DOHH2 (cell line): ENCODE results near the gene C19orf53.
A peak's percentile ranks its signal among the peaks of the same experiment; 100 is the strongest.
"Not testable (repeated sequence)": the region's sequence is repeated elsewhere in the genome, so short reads cannot be mapped to it uniquely, and the experiment has no call there.

Source experiments
- H3F3A ChIP-seq: fragments of 200-600 bp; sonication (generic), shearing (Covaris generic); 2 replicates; pipeline ENCODE4 v1.6.0; 2016; ENCODE audit warnings: antibody characterized with exemption, mild to moderate bottlenecking; ENCODE audit not compliant: control insufficient read depth, insufficient read depth
- H3K27ac ChIP-seq: fragments of 200-600 bp; sonication (generic); 2 replicates; pipeline ENCODE4 v1.5.1; 2014; ENCODE audit warnings: low read depth, mild to moderate bottlenecking, low read length, moderate library complexity
- H3K27me3 ChIP-seq: fragments of 200-600 bp; sonication (generic); 2 replicates; pipeline ENCODE4 v1.6.1; 2014; ENCODE audit warnings: mild to moderate bottlenecking, low read length, mixed read lengths; ENCODE audit not compliant: control insufficient read depth
- H3K36me3 ChIP-seq: fragments of 200-600 bp; sonication (generic); 2 replicates; pipeline ENCODE4 v1.6.1; 2014; ENCODE audit warnings: mild to moderate bottlenecking, low read length, moderate library complexity, mixed read lengths; ENCODE audit not compliant: control insufficient read depth
- H3K4me1 ChIP-seq: fragments of 200-600 bp; sonication (generic); 2 replicates; pipeline ENCODE4 v1.6.1; 2014; ENCODE audit warnings: mild to moderate bottlenecking, low read length, mixed read lengths; ENCODE audit not compliant: control insufficient read depth
- H3K4me2 ChIP-seq: fragments of 200-600 bp; sonication (generic); 2 replicates; pipeline ENCODE4 v1.6.0; 2014; ENCODE audit warnings: mild to moderate bottlenecking, low read length, moderate library complexity
- H3K4me3 ChIP-seq: fragments of 200-600 bp; sonication (generic); 2 replicates; pipeline ENCODE4 v1.5.1; 2014; ENCODE audit warnings: mild to moderate bottlenecking, low read length, mixed read lengths
- H3K79me2 ChIP-seq: fragments of 200-600 bp; sonication (generic); 2 replicates; pipeline ENCODE4 v1.6.1; 2014; ENCODE audit warnings: mild to moderate bottlenecking, low read length, mixed read lengths; ENCODE audit not compliant: control insufficient read depth
- H3K9me2 ChIP-seq: fragments of 200-600 bp; sonication (generic); replicated peaks from 2 replicates; pipeline ENCODE4 v1.6.1; 2014; ENCODE audit warnings: mild to moderate bottlenecking, low read length, mixed read lengths; ENCODE audit not compliant: control insufficient read depth
- H3K9me3 ChIP-seq: fragments of 200-600 bp; sonication (generic); 2 replicates; pipeline ENCODE4 v1.6.1; 2014; ENCODE audit warnings: antibody characterized with exemption, low read length, mixed read lengths; ENCODE audit not compliant: control insufficient read depth, insufficient read depth
- H4K20me1 ChIP-seq: fragments of 200-600 bp; sonication (generic); 2 replicates; pipeline ENCODE4 v1.6.0; 2014; ENCODE audit warnings: low read depth, mild to moderate bottlenecking, antibody characterized with exemption, low read length, moderate library complexity; ENCODE audit not compliant: control insufficient read depth, insufficient read depth
- CTCF ChIP-seq: fragments of 200-600 bp; sonication (generic); IDR thresholded peaks from one replicate; pipeline ENCODE4 v1.5.1; 2014; ENCODE audit warnings: antibody characterized with exemption, mild to moderate bottlenecking, low read depth, low read length; ENCODE audit not compliant: poor library complexity, severe bottlenecking
- EZH2phosphoT487 ChIP-seq: fragments of 200-600 bp; sonication (generic); IDR thresholded peaks from 2 replicates; pipeline ENCODE4 v1.6.1; 2017; ENCODE audit warnings: borderline replicate concordance, mild to moderate bottlenecking, antibody characterized with exemption, low read length, moderate library complexity, mixed read lengths

The C19orf53 gene

DNA sequence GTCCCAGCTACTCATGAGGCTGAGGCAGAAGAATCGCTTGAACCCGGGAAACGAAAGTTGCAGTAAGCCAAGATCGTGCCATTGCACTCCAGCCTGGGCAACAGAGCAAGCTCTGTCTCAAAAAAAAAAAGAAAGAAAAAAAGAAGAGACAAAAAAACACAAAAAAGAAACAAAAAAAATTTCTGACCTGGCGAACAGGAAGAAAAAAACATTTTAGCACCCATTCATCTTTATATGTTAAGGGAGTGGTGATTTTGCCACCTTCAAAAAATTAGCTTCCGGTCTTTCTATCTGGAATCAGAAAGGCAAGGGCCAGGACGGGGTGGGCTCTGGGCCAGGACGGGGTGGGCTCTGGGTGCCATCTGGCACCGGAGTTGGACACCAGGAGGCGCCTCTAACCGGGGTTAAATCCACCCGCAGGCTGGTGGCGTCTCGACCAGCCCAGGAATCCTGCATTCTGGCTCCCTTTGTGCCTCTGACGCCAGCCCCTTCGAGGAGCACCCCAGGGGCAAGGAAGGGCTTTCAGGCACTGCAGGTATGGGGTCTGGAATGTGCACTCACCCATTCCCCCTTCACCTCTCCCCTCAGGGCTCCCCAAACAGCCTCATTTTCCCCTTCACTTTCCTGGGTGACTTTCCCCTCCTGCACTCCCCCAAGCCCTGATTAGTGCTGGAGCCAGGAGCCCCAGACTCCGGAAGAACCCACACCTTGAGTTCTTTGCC lies 10.6 kb downstream of the C19orf53 start:
- Histone ChIP-seq H3K9me3 (no peaks in the 10 kb centered on the region), H3K4me2 (peak overlapping the region; percentile 68), H3K4me1 (peaks cover 78% of the 10 kb centered on the region), H3K27me3 (no peaks in the 10 kb centered on the region), H3F3A (peaks cover 45% of the 10 kb centered on the region), H3K36me3 (no peaks in the 10 kb centered on the region; the same call in 1 of the 2 replicates), H3K4me3 (peak overlapping the region; percentile 47; the same call in 1 of the 2 replicates), H3K9me2 (no peaks in the 10 kb centered on the region), H3K79me2 (no peaks in the 10 kb centered on the region), H3K27ac (peak overlapping the region; percentile 93), H4K20me1 (no peaks in the 10 kb centered on the region)
- TF ChIP-seq EZH2phosphoT487 = no peak
- TF ChIP-seq CTCF = peak; percentile 67

DNA sequence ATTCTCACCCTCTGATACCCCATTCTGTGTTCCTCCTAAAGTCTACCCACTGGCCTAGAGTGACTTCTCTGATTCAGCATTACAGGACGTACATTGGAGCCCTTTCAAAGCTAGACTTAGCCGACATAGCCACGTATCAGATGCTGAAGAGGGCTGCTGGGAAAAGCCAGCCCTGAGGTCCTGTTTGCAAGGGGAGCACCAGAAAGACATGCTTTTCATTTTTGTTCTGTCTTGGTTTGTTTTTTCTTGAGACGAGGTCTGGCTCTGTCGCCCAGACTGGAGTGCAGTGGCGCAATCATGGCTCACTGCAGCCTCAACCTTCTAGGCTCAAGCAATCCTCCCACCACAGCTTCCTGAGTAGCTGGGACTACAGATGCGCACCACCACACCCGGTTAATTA lies 14.7 kb downstream of the C19orf53 start:
- Histone ChIP-seq H3K9me2 (no peaks in the 10 kb centered on the region), H3K27me3 (no peaks in the 10 kb centered on the region), H3K9me3 (no peaks in the 10 kb centered on the region), H3K79me2 (no peaks in the 10 kb centered on the region), H3K4me1 (peaks cover 73% of the 10 kb centered on the region), H3K36me3 (no peaks in the 10 kb centered on the region), H3K27ac (peak overlapping the region; percentile 76), H3F3A (peaks cover 32% of the 10 kb centered on the region), H3K4me3 (peak overlapping the region; percentile 28), H4K20me1 (no peaks in the 10 kb centered on the region), H3K4me2 (peak overlapping the region; percentile 69)
- TF ChIP-seq CTCF (no peak), EZH2phosphoT487 (no peak)

DNA sequence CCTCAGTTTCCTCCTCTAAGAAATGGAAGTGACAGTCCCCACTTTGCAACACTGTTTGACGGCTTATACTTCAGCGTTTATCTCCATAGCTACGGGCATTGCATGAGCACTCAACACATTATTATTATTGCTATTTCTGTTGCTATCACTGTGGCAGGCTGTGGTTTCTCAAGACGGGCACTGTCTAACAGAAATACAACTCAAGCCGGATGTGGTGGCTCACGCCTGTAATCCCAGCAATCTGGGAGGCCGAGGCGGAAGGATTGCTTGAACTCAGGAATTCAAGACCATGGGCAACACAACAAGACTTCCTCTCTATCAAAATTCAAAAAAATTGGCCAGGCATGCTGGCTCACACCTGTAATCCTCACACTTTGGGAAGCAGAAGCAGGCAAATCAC lies 16.1 kb downstream of the C19orf53 start:
- Histone ChIP-seq H3K27ac (peak overlapping the region; percentile 76), H3K9me3 (no peaks in the 10 kb centered on the region), H3K36me3 (no peaks in the 10 kb centered on the region), H3K9me2 (no peaks in the 10 kb centered on the region), H3K4me3 (peak overlapping the region; percentile 57), H3K79me2 (no peaks in the 10 kb centered on the region), H3F3A (peaks cover 22% of the 10 kb centered on the region), H3K4me2 (peak overlapping the region; percentile 78), H4K20me1 (no peaks in the 10 kb centered on the region), H3K27me3 (no peaks in the 10 kb centered on the region), H3K4me1 (peaks cover 67% of the 10 kb centered on the region)
- TF ChIP-seq EZH2phosphoT487 = no peak

DNA sequence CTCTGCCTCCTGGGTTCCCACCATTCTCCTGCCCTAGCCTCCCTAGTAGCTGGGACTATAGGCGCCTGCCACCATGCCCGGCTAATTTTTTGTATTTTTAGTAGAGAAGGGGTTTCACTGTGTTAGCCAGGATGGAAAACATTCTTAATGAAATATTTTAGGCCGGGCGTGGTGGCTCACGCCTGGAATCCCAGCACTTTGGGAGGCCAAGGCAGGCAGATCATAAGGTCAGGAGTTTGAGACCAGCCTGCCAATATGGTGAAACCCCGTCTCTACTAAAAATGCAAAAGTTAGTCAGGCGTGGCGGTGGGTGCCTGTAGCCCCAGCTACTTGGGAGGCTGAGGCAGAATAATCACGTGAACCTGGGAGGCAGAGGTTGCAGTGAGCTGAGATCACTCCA lies 19.1 kb downstream of the C19orf53 start:
- H3K27me3 ChIP-seq, H3K4me3 ChIP-seq, H4K20me1 ChIP-seq, H3K9me2 ChIP-seq, H3K9me3 ChIP-seq, H3K27ac ChIP-seq, H3K36me3 ChIP-seq, H3K4me2 ChIP-seq, H3K79me2 ChIP-seq: not testable (repeated sequence)
- peaks cover 18% of the 10 kb centered on the region for H3F3A ChIP-seq
- peaks cover 56% of the 10 kb centered on the region for H3K4me1 ChIP-seq
